Activated naive CD8-positive, alpha-beta T cell (primary cell): ENCODE data around the gene CHIC2.
"Not testable (repeated sequence)": the region's sequence is repeated elsewhere in the genome, so short reads cannot be mapped to it uniquely, and the experiment has no call there.

ENCODE experiments used
- H3K27ac Mint-ChIP-seq: one replicate; pipeline ENCODE4 v1.8.0; 2021; ENCODE audit warnings: mixed read lengths
- H3K27me3 Mint-ChIP-seq: one replicate; pipeline ENCODE4 v1.8.0; 2021; ENCODE audit warnings: mixed read lengths
- H3K36me3 Mint-ChIP-seq: one replicate; pipeline ENCODE4 v1.8.0; 2021; ENCODE audit warnings: mixed read lengths
- H3K4me1 Mint-ChIP-seq: one replicate; pipeline ENCODE4 v1.8.0; 2021; ENCODE audit warnings: low read depth, mixed read lengths
- H3K4me3 Mint-ChIP-seq: one replicate; pipeline ENCODE4 v1.8.0; 2021; ENCODE audit warnings: mild to moderate bottlenecking, mixed read lengths
- H3K9me3 Mint-ChIP-seq: one replicate; pipeline ENCODE4 v1.8.0; 2021; ENCODE audit warnings: low read depth, mixed read lengths

CHIC2 gene

GRCh38 chr4:54064317-54065111, at the start of gene CHIC2:
Gene CHIC2 (minus strand): TSS chr4:54064605. CDS start chr4:54064300, 305 bp downstream.
- H3K27ac Mint-ChIP-seq, result peak within 1 kb of the TSS; percentile 89
- peaks cover 47% of the 10 kb centered on the region for H3K4me1 Mint-ChIP-seq
- no peaks in the 10 kb centered on the region for H3K27me3 Mint-ChIP-seq
- H3K9me3 Mint-ChIP-seq, result no peaks in the 10 kb centered on the region
- H3K4me3 Mint-ChIP-seq, result peak within 1 kb of the TSS; percentile 90
- H3K36me3 Mint-ChIP-seq, result no peaks in the 10 kb centered on the region

- H3K9me3 Mint-ChIP-seq, H3K27ac Mint-ChIP-seq, H3K36me3 Mint-ChIP-seq, H3K4me3 Mint-ChIP-seq: not testable (repeated sequence)
- peaks cover 21% of the 10 kb centered on the region for H3K4me1 Mint-ChIP-seq
- H3K27me3 Mint-ChIP-seq, result peaks cover 38% of the 10 kb centered on the region
Observed at GRCh38 chr4:54113206-54113605, 48.8 kb upstream of the CHIC2 start.

- H3K4me3 Mint-ChIP-seq, result peak overlapping the region; percentile 38
- H3K4me1 Mint-ChIP-seq, result peaks cover 29% of the 10 kb centered on the region
- H3K9me3 Mint-ChIP-seq, result no peaks in the 10 kb centered on the region
Observed at GRCh38 chr4:54110019-54110416, 45.6 kb upstream of the CHIC2 start.

GRCh38 chr4:54109241-54110018, 45.0 kb upstream of the CHIC2 start:
- no peaks in the 10 kb centered on the region for H3K9me3 Mint-ChIP-seq
- H3K36me3 Mint-ChIP-seq, result no peaks in the 10 kb centered on the region
- H3K27ac Mint-ChIP-seq, result no peak overlapping the region
- peak overlapping the region; percentile 84 for H3K4me3 Mint-ChIP-seq
- peaks cover 56% of the 10 kb centered on the region for H3K27me3 Mint-ChIP-seq
- peaks cover 34% of the 10 kb centered on the region for H3K4me1 Mint-ChIP-seq

More at GRCh38 chr4:54110019-54110416, 45.6 kb upstream of the CHIC2 start:
- no peak overlapping the region for H3K27ac Mint-ChIP-seq
- H3K36me3 Mint-ChIP-seq, result no peaks in the 10 kb centered on the region
- H3K27me3 Mint-ChIP-seq, result peaks cover 50% of the 10 kb centered on the region

- peaks cover 41% of the 10 kb centered on the region for H3K4me1 Mint-ChIP-seq
- no peaks in the 10 kb centered on the region for H3K9me3 Mint-ChIP-seq
- no peak overlapping the region for H3K27ac Mint-ChIP-seq
- H3K4me3 Mint-ChIP-seq, result peak overlapping the region; percentile 84
- H3K27me3 Mint-ChIP-seq, result peaks cover 58% of the 10 kb centered on the region
- no peaks in the 10 kb centered on the region for H3K36me3 Mint-ChIP-seq
Observed at GRCh38 chr4:54107951-54108748, 43.7 kb upstream of the CHIC2 start.

GRCh38 chr4:54104907-54105306, 40.5 kb upstream of the CHIC2 start:
- Mint-ChIP-seq H3K27me3 (peaks cover 56% of the 10 kb centered on the region), H3K9me3 (no peaks in the 10 kb centered on the region), H3K36me3 (no peaks in the 10 kb centered on the region), H3K4me3 (no peak overlapping the region), H3K27ac (no peak overlapping the region), H3K4me1 (peaks cover 53% of the 10 kb centered on the region)

- Mint-ChIP-seq H3K36me3 (no peaks in the 10 kb centered on the region), H3K27ac (no peak overlapping the region), H3K4me1 (peaks cover 50% of the 10 kb centered on the region), H3K27me3 (peaks cover 60% of the 10 kb centered on the region), H3K4me3 (no peak overlapping the region), H3K9me3 (no peaks in the 10 kb centered on the region)
Observed at GRCh38 chr4:54103190-54103574, 38.8 kb upstream of the CHIC2 start.

GRCh38 chr4:54102531-54103106, 38.2 kb upstream of the CHIC2 start:
- H3K9me3 Mint-ChIP-seq, result no peaks in the 10 kb centered on the region
- H3K4me1 Mint-ChIP-seq, result peaks cover 46% of the 10 kb centered on the region

GRCh38 chr4:54101190-54102041, 37.0 kb upstream of the CHIC2 start:
- Mint-ChIP-seq H3K27ac (no peak overlapping the region), H3K4me1 (peaks cover 43% of the 10 kb centered on the region), H3K36me3 (no peaks in the 10 kb centered on the region), H3K27me3 (peaks cover 65% of the 10 kb centered on the region), H3K4me3 (peak overlapping the region; percentile 72), H3K9me3 (no peaks in the 10 kb centered on the region)

More at GRCh38 chr4:54102531-54103106, 38.2 kb upstream of the CHIC2 start:
- no peaks in the 10 kb centered on the region for H3K36me3 Mint-ChIP-seq
- H3K4me3 Mint-ChIP-seq, result peak overlapping the region; percentile 4
- H3K27me3 Mint-ChIP-seq, result peaks cover 61% of the 10 kb centered on the region
- H3K27ac Mint-ChIP-seq, result no peak overlapping the region

- peaks cover 45% of the 10 kb centered on the region for H3K4me1 Mint-ChIP-seq
- H3K27ac Mint-ChIP-seq, result no peak overlapping the region
- H3K4me3 Mint-ChIP-seq, result peak overlapping the region; percentile 72
- H3K27me3 Mint-ChIP-seq, result peaks cover 68% of the 10 kb centered on the region
- no peaks in the 10 kb centered on the region for H3K9me3 Mint-ChIP-seq
- no peaks in the 10 kb centered on the region for H3K36me3 Mint-ChIP-seq
Observed at GRCh38 chr4:54100595-54101189, 36.3 kb upstream of the CHIC2 start.

GRCh38 chr4:54099748-54100574, 35.6 kb upstream of the CHIC2 start, which contains the start of gene GSX2:
Gene GSX2 (plus strand): TSS chr4:54100163. CDS start chr4:54100345, 182 bp downstream.
- Mint-ChIP-seq H3K36me3 (no peaks in the 10 kb centered on the region), H3K9me3 (no peaks in the 10 kb centered on the region), H3K4me1 (peaks cover 45% of the 10 kb centered on the region), H3K27ac (no peak within 1 kb of the TSS), H3K27me3 (peaks cover 68% of the 10 kb centered on the region), H3K4me3 (peak within 1 kb of the TSS; percentile 74)

GRCh38 chr4:54099287-54099747, 34.9 kb upstream of the CHIC2 start:
- Mint-ChIP-seq H3K27me3 (peaks cover 65% of the 10 kb centered on the region), H3K4me1 (peaks cover 40% of the 10 kb centered on the region), H3K9me3 (no peaks in the 10 kb centered on the region), H3K36me3 (no peaks in the 10 kb centered on the region), H3K4me3 (peak overlapping the region; percentile 74), H3K27ac (no peak overlapping the region)

GRCh38 chr4:54098375-54098774, 34.0 kb upstream of the CHIC2 start:
- Mint-ChIP-seq H3K27me3 (peaks cover 72% of the 10 kb centered on the region), H3K4me3 (peak overlapping the region; percentile 74), H3K4me1 (peaks cover 45% of the 10 kb centered on the region), H3K27ac (no peak overlapping the region), H3K36me3 (no peaks in the 10 kb centered on the region), H3K9me3 (no peaks in the 10 kb centered on the region)
